GM23338 (cell line): ENCODE measurements around the gene FXN. TPM values are rescaled to one million over a fixed set of nuclear protein-coding genes. Genes with fewer than 3 reads are reported as not detected.

ENCODE experiments used
- ATAC-seq: fragments of 200-7000 bp; cut with Tn5 transposase; 3 replicates; pipeline ENCODE4 v1.9.1; 2020
- DNase-seq: peaks from one replicate; pipeline ENCODE4 v3.0.0-alpha.2; 2015; ENCODE audit warnings: low spot score
- H2AFZ ChIP-seq: fragments of 200-600 bp; sonication (generic); 2 replicates; pipeline ENCODE4 v1.8.0; 2016; ENCODE audit warnings: antibody characterized with exemption, mild to moderate bottlenecking, moderate library complexity
- H3F3A ChIP-seq: fragments of 200-600 bp; sonication (generic); replicated peaks from 2 replicates; pipeline ENCODE4 v1.8.0; 2017; ENCODE audit warnings: antibody characterized with exemption, mixed run types, low read depth
- H3K27ac ChIP-seq: fragments of 200-600 bp; sonication (generic); 2 replicates; pipeline ENCODE4 v1.6.1; 2016; ENCODE audit warnings: low read depth
- H3K27me3 ChIP-seq: fragments of 200-600 bp; sonication (generic); 2 replicates; pipeline ENCODE4 v1.8.0; 2016; ENCODE audit warnings: mild to moderate bottlenecking, mixed run types, moderate library complexity; ENCODE audit not compliant: insufficient read depth
- H3K36me3 ChIP-seq: fragments of 200-600 bp; sonication (generic); 2 replicates; pipeline ENCODE4 v1.8.0; 2016; ENCODE audit warnings: mild to moderate bottlenecking; ENCODE audit not compliant: insufficient read depth
- H3K4me1 ChIP-seq: fragments of 200-600 bp; sonication (generic); 2 replicates; pipeline ENCODE4 v1.8.0; 2016; ENCODE audit warnings: mild to moderate bottlenecking, moderate library complexity; ENCODE audit not compliant: insufficient read depth
- H3K4me2 ChIP-seq: fragments of 200-600 bp; sonication (generic); 2 replicates; pipeline ENCODE4 v1.7.1; 2017; ENCODE audit warnings: mixed run types
- H3K4me3 ChIP-seq: fragments of 200-600 bp; sonication (generic); 2 replicates; pipeline ENCODE4 v1.6.1; 2016; ENCODE audit warnings: mixed run types
- H3K79me2 ChIP-seq: fragments of 200-600 bp; sonication (generic); replicated peaks from 2 replicates; pipeline ENCODE4 v1.8.0; 2017; ENCODE audit warnings: mild to moderate bottlenecking; ENCODE audit not compliant: insufficient read depth
- H3K9me2 ChIP-seq: fragments of 200-600 bp; sonication (generic); 2 replicates; pipeline ENCODE4 v1.8.0; 2017; ENCODE audit not compliant: insufficient read depth
- H4K20me1 ChIP-seq: fragments of 200-600 bp; sonication (generic); replicated peaks from 2 replicates; pipeline ENCODE4 v1.8.0; 2017; ENCODE audit warnings: mild to moderate bottlenecking; ENCODE audit not compliant: insufficient read depth
- H3K27ac Mint-ChIP-seq: 2 replicates; pipeline ENCODE4 v1.8.0; 2020; ENCODE audit warnings: inconsistent platforms, mild to moderate bottlenecking, moderate library complexity, mixed read lengths
- H3K27me3 Mint-ChIP-seq: 3 replicates; pipeline ENCODE4 v1.8.0; 2022; ENCODE audit warnings: low read depth, mild to moderate bottlenecking, moderate library complexity, mixed read lengths, inconsistent platforms; ENCODE audit not compliant: insufficient read depth, poor library complexity
- H3K36me3 Mint-ChIP-seq: 3 replicates; pipeline ENCODE4 v1.8.0; 2021; ENCODE audit warnings: low read depth, mild to moderate bottlenecking, inconsistent platforms, moderate library complexity, mixed read lengths
- H3K4me1 Mint-ChIP-seq: 3 replicates; pipeline ENCODE4 v1.8.0; 2020; ENCODE audit warnings: mild to moderate bottlenecking, inconsistent platforms, mixed read lengths
- H3K4me3 Mint-ChIP-seq: 3 replicates; pipeline ENCODE4 v1.8.0; 2021; ENCODE audit warnings: moderate library complexity, mild to moderate bottlenecking, inconsistent platforms, mixed read lengths
- H3K9me3 Mint-ChIP-seq: 3 replicates; pipeline ENCODE4 v1.8.0; 2020; ENCODE audit warnings: moderate library complexity, mild to moderate bottlenecking, inconsistent platforms, mixed read lengths
- EZH2 ChIP-seq: fragments of 200-600 bp; sonication (generic); IDR thresholded peaks from one replicate; pipeline ENCODE4 v1.8.0; 2017; ENCODE audit warnings: antibody characterized with exemption, mild to moderate bottlenecking, low read depth; ENCODE audit not compliant: unreplicated experiment
- EZH2phosphoT487 ChIP-seq: fragments of 200-600 bp; sonication (generic); IDR thresholded peaks from one replicate; pipeline ENCODE4 v1.8.1; 2018; ENCODE audit warnings: antibody characterized with exemption; ENCODE audit not compliant: unreplicated experiment
- NANOG ChIP-seq: IDR thresholded peaks from 2 replicates; pipeline ENCODE4 v1.6.1; 2016; ENCODE audit warnings: antibody characterized with exemption, borderline replicate concordance
- POLR2AphosphoS5 ChIP-seq: IDR thresholded peaks from 2 replicates; pipeline ENCODE4 v1.6.1; 2016; ENCODE audit warnings: antibody characterized with exemption, low read depth
- ZNF114 ChIP-seq: fragments of 250-450 bp; sonication (Bioruptor Pico); IDR thresholded peaks from 2 replicates; pipeline ENCODE4 v1.5.0; 2020; ENCODE audit warnings: mild to moderate bottlenecking, moderate library complexity
- ZNF331 ChIP-seq: fragments of 250-450 bp; sonication (Bioruptor Pico); IDR thresholded peaks from 2 replicates; pipeline ENCODE4 v1.5.0; 2020; ENCODE audit warnings: low read depth, mild to moderate bottlenecking, moderate library complexity
- polyA plus RNA-seq: library from polyadenylated mRNA; unstranded; fragments of >200 nt; fragmentation: Nextera tagmentation; extraction: Ambion mirVana; gene quantifications from 2 replicates; pipeline ENCODE4 v1.2.1, GENCODE V29; 2016
- total RNA-seq: library from RNA; depleted of rRNA; stranded (reverse); fragments of >200 nt; shearing (Covaris generic); gene quantifications from 2 replicates; pipeline ENCODE4 v1.2.3, GENCODE V29; 2014
- TF ChIP-seq, protein P1 (sequence below): IDR thresholded peaks from one replicate; pipeline ENCODE4 v1.6.1; 2018; ENCODE audit warnings: antibody characterized with exemption; ENCODE audit not compliant: unreplicated experiment
- TF ChIP-seq, protein P2 (sequence below): fragments of 250-450 bp; sonication (Bioruptor Pico); IDR thresholded peaks from 2 replicates; pipeline ENCODE4 v1.5.0; 2020; ENCODE audit warnings: mild to moderate bottlenecking, moderate library complexity
- TF ChIP-seq, protein P3 (sequence below), 2 experiments: fragments of 200-600 bp in 1 of 2; sonication (generic) in 1 of 2; conservative IDR thresholded peaks; 2 replicates each; pipeline versions ENCODE4 v1.5.1 to v1.6.1; 2016 to 2017; ENCODE audit warnings: antibody characterized with exemption in 2 of 2, low read depth in 2 of 2, mild to moderate bottlenecking in 2 of 2, moderate library complexity in 1 of 2

Gene FXN
- total and polyA plus RNA-seq, 2 experiments from 2014 or later, result 26.1 to 66.4 TPM

DNA sequence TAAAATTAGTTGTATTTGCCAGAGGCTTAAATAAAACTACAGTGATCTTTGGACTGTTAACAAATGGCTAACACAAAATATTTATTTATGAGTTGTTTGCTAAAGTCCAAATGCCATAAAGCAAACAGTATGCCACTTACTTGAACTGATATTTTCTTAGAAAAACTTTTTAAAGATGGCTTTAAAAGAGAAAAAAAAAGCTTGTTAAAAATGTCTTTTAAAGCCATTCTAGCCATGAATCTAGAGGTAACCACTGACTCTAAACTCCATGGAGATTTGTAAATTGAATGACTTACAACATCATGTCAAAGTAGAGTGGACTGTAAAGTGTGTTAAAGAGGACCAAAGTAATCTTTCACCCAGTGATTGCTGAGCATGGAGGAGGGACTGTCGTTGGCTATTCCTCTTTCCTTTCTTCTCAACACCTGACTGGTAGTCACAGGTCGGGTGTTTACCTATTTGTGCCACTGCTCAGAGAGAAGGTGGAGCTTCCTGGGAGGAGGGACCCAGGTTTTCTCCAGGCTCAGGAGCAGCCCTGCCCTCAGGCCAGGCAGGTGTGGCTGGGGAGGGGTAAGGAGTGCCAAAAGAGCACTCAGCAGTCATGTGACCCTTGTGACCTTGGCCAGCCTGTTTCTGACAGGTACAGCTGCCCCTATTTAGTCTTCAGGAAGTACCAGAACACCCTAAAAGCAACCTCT, 69.4 kb downstream of the FXN start:
- Histone ChIP-seq H3K4me2 (peak overlapping the region; percentile 52; the same call in 1 of the 2 replicates), H3K4me1 (peaks cover 19% of the 10 kb centered on the region), H3F3A (no peaks in the 10 kb centered on the region), H3K36me3 (no peaks in the 10 kb centered on the region), H3K9me2 (no peaks in the 10 kb centered on the region), H3K27ac (peak overlapping the region; percentile 89), H2AFZ (no peak overlapping the region), H4K20me1 (no peaks in the 10 kb centered on the region), H3K4me3 (no peak overlapping the region), H3K27me3 (no peaks in the 10 kb centered on the region), H3K79me2 (no peaks in the 10 kb centered on the region)
- peak; percentile 98 for ATAC-seq
- peak; percentile 80 for DNase-seq
- H3K4me1 Mint-ChIP-seq, result peaks cover 9% of the 10 kb centered on the region
- no peaks in the 10 kb centered on the region for H3K9me3 Mint-ChIP-seq
- peaks cover 5% of the 10 kb centered on the region for H3K27me3 Mint-ChIP-seq
- peak; percentile 45 for TF ChIP-seq POLR2AphosphoS5
- TF ChIP-seq, protein P1, sequence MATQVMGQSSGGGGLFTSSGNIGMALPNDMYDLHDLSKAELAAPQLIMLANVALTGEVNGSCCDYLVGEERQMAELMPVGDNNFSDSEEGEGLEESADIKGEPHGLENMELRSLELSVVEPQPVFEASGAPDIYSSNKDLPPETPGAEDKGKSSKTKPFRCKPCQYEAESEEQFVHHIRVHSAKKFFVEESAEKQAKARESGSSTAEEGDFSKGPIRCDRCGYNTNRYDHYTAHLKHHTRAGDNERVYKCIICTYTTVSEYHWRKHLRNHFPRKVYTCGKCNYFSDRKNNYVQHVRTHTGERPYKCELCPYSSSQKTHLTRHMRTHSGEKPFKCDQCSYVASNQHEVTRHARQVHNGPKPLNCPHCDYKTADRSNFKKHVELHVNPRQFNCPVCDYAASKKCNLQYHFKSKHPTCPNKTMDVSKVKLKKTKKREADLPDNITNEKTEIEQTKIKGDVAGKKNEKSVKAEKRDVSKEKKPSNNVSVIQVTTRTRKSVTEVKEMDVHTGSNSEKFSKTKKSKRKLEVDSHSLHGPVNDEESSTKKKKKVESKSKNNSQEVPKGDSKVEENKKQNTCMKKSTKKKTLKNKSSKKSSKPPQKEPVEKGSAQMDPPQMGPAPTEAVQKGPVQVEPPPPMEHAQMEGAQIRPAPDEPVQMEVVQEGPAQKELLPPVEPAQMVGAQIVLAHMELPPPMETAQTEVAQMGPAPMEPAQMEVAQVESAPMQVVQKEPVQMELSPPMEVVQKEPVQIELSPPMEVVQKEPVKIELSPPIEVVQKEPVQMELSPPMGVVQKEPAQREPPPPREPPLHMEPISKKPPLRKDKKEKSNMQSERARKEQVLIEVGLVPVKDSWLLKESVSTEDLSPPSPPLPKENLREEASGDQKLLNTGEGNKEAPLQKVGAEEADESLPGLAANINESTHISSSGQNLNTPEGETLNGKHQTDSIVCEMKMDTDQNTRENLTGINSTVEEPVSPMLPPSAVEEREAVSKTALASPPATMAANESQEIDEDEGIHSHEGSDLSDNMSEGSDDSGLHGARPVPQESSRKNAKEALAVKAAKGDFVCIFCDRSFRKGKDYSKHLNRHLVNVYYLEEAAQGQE, result no peak
- no peak for TF ChIP-seq EZH2
- TF ChIP-seq ZNF114, result no peak
- no peak overlapping the region for H3K4me3 Mint-ChIP-seq
- no peaks in the 10 kb centered on the region for H3K36me3 Mint-ChIP-seq
- H3K27ac Mint-ChIP-seq, result no peak overlapping the region; the same call in 1 of the 2 replicates

DNA sequence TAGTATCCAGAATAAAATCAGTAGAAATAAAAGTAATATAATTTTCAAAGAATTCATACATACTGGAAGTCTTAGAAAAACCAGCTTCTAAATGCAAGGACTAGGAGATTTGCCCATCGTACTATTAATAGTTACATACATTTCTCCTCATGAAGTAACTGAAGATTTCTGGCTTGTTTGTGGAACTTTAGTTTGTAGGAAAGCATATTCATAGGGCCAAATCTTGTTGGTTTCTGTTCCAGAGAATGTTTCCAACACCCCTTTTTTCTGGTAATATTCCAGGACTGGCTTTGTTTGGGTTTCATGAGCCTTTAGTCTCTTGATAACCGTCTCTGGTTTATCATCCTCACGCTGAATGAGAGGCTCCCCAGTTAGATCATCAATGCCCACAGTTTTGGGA, 72.2 kb downstream of the FXN start:
- H3K9me2 ChIP-seq, result no peaks in the 10 kb centered on the region
- DNase-seq, result peak; percentile 0
- no peak for TF ChIP-seq NANOG
- no peak for TF ChIP-seq POLR2AphosphoS5
- TF ChIP-seq, protein P2, sequence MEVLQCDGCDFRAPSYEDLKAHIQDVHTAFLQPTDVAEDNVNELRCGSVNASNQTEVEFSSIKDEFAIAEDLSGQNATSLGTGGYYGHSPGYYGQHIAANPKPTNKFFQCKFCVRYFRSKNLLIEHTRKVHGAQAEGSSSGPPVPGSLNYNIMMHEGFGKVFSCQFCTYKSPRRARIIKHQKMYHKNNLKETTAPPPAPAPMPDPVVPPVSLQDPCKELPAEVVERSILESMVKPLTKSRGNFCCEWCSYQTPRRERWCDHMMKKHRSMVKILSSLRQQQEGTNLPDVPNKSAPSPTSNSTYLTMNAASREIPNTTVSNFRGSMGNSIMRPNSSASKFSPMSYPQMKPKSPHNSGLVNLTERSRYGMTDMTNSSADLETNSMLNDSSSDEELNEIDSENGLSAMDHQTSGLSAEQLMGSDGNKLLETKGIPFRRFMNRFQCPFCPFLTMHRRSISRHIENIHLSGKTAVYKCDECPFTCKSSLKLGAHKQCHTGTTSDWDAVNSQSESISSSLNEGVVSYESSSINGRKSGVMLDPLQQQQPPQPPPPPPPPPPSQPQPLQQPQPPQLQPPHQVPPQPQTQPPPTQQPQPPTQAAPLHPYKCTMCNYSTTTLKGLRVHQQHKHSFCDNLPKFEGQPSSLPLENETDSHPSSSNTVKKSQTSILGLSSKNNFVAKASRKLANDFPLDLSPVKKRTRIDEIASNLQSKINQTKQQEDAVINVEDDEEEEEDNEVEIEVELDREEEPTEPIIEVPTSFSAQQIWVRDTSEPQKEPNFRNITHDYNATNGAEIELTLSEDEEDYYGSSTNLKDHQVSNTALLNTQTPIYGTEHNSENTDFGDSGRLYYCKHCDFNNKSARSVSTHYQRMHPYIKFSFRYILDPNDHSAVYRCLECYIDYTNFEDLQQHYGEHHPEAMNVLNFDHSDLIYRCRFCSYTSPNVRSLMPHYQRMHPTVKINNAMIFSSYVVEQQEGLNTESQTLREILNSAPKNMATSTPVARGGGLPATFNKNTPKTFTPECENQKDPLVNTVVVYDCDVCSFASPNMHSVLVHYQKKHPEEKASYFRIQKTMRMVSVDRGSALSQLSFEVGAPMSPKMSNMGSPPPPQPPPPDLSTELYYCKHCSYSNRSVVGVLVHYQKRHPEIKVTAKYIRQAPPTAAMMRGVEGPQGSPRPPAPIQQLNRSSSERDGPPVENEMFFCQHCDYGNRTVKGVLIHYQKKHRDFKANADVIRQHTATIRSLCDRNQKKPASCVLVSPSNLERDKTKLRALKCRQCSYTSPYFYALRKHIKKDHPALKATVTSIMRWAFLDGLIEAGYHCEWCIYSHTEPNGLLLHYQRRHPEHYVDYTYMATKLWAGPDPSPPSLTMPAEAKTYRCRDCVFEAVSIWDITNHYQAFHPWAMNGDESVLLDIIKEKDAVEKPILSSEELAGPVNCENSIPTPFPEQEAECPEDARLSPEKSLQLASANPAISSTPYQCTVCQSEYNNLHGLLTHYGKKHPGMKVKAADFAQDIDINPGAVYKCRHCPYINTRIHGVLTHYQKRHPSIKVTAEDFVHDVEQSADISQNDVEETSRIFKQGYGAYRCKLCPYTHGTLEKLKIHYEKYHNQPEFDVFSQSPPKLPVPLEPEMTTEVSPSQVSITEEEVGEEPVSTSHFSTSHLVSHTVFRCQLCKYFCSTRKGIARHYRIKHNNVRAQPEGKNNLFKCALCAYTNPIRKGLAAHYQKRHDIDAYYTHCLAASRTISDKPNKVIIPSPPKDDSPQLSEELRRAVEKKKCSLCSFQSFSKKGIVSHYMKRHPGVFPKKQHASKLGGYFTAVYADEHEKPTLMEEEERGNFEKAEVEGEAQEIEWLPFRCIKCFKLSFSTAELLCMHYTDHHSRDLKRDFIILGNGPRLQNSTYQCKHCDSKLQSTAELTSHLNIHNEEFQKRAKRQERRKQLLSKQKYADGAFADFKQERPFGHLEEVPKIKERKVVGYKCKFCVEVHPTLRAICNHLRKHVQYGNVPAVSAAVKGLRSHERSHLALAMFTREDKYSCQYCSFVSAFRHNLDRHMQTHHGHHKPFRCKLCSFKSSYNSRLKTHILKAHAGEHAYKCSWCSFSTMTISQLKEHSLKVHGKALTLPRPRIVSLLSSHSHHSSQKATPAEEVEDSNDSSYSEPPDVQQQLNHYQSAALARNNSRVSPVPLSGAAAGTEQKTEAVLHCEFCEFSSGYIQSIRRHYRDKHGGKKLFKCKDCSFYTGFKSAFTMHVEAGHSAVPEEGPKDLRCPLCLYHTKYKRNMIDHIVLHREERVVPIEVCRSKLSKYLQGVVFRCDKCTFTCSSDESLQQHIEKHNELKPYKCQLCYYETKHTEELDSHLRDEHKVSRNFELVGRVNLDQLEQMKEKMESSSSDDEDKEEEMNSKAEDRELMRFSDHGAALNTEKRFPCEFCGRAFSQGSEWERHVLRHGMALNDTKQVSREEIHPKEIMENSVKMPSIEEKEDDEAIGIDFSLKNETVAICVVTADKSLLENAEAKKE (CRISPR knock-in tag), result no peak
- TF ChIP-seq ZNF331 (CRISPR knock-in tag), result no peak
- no peak for TF ChIP-seq EZH2phosphoT487
- TF ChIP-seq EZH2, result no peak
- no peak for TF ChIP-seq ZNF114
- TF ChIP-seq, protein P3, sequence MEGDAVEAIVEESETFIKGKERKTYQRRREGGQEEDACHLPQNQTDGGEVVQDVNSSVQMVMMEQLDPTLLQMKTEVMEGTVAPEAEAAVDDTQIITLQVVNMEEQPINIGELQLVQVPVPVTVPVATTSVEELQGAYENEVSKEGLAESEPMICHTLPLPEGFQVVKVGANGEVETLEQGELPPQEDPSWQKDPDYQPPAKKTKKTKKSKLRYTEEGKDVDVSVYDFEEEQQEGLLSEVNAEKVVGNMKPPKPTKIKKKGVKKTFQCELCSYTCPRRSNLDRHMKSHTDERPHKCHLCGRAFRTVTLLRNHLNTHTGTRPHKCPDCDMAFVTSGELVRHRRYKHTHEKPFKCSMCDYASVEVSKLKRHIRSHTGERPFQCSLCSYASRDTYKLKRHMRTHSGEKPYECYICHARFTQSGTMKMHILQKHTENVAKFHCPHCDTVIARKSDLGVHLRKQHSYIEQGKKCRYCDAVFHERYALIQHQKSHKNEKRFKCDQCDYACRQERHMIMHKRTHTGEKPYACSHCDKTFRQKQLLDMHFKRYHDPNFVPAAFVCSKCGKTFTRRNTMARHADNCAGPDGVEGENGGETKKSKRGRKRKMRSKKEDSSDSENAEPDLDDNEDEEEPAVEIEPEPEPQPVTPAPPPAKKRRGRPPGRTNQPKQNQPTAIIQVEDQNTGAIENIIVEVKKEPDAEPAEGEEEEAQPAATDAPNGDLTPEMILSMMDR (conservative IDR thresholded peaks at IDR 0.05; ENCODE audit: low read depth in 2 of 2), result no peak

More for the DNA sequence above, 72.2 kb downstream of the FXN start:
- Histone ChIP-seq H3K27me3 (no peaks in the 10 kb centered on the region), H3K27ac (no peak overlapping the region), H3K4me2 (no peak overlapping the region), H3F3A (no peaks in the 10 kb centered on the region; the same call in 1 of the 2 replicates), H3K4me3 (no peak overlapping the region), H3K4me1 (peaks cover 19% of the 10 kb centered on the region), H2AFZ (no peak overlapping the region), H4K20me1 (no peaks in the 10 kb centered on the region), H3K79me2 (no peaks in the 10 kb centered on the region), H3K36me3 (no peaks in the 10 kb centered on the region)
- Mint-ChIP-seq H3K27me3 (peaks cover 15% of the 10 kb centered on the region), H3K36me3 (no peaks in the 10 kb centered on the region; the same call in 2 of the 3 replicates), H3K9me3 (peaks cover 5% of the 10 kb centered on the region; the same call in 2 of the 3 replicates), H3K4me1 (peaks cover 9% of the 10 kb centered on the region), H3K27ac (no peak overlapping the region), H3K4me3 (no peak overlapping the region)
- ATAC-seq, result no peak
